SH-SY5Y (cell line): Measurements from ENCODE around the gene GRIN2A.

Source experiments
- GATA2 ChIP-seq: IDR thresholded peaks from 2 replicates; pipeline ENCODE4 v1.6.1; 2011; ENCODE audit warnings: mild to moderate bottlenecking, low read depth, low read length
- GATA3 ChIP-seq: IDR thresholded peaks from 2 replicates; pipeline ENCODE4 v1.6.1; 2011; ENCODE audit warnings: low read depth, mild to moderate bottlenecking, low read length, moderate library complexity

- TF ChIP-seq GATA3 (no peak), GATA2 (no peak)
Measured at GRCh38 chr16:9780831-9781230, 401.4 kb downstream of the GRIN2A start.
